H9 (cell line): ENCODE data around the gene RAB26. TPM values are rescaled to one million over a fixed set of nuclear protein-coding genes. Genes with fewer than 3 reads are reported as not detected.

Experiments used
- DNase-seq: peaks from one replicate; pipeline ENCODE4 v3.0.0-alpha.2; 2017
- H2AFZ ChIP-seq: one replicate; pipeline ENCODE4 v1.6.1; 2013; ENCODE audit warnings: mild to moderate bottlenecking, low read length, control low read depth, moderate library complexity
- H2AK5ac ChIP-seq: 2 replicates; pipeline ENCODE4 v1.6.1; 2013; ENCODE audit warnings: low read length, control low read depth, mixed read lengths; ENCODE audit not compliant: insufficient read length
- H2BK120ac ChIP-seq: one replicate; pipeline ENCODE4 v1.6.1; 2013; ENCODE audit warnings: low read depth, mild to moderate bottlenecking, low read length, control low read depth, inconsistent platforms; ENCODE audit not compliant: poor library complexity, severe bottlenecking
- H2BK12ac ChIP-seq: 2 replicates; pipeline ENCODE4 v1.6.1; 2013; ENCODE audit warnings: low read length, control low read depth, mixed read lengths, low read depth; ENCODE audit not compliant: insufficient read length
- H2BK15ac ChIP-seq: 2 replicates; pipeline ENCODE4 v1.6.1; 2013; ENCODE audit warnings: low read depth, low read length, control low read depth
- H2BK20ac ChIP-seq: one replicate; pipeline ENCODE4 v1.6.1; 2013; ENCODE audit warnings: low read depth, mild to moderate bottlenecking, low read length, control low read depth, inconsistent platforms; ENCODE audit not compliant: poor library complexity, severe bottlenecking
- H2BK5ac ChIP-seq: 2 replicates; pipeline ENCODE4 v1.6.1; 2013; ENCODE audit warnings: low read length, control low read depth, mixed read lengths; ENCODE audit not compliant: insufficient read length
- H3K14ac ChIP-seq: 2 replicates; pipeline ENCODE4 v1.6.1; 2013; ENCODE audit warnings: low read length, control low read depth; ENCODE audit not compliant: insufficient read depth
- H3K18ac ChIP-seq: 2 replicates; pipeline ENCODE4 v1.6.1; 2013; ENCODE audit warnings: low read depth, mild to moderate bottlenecking, mixed read lengths, low read length, control low read depth; ENCODE audit not compliant: insufficient read length
- H3K23ac ChIP-seq: 2 replicates; pipeline ENCODE4 v1.6.1; 2013; ENCODE audit warnings: low read length, control low read depth, mixed read lengths, low read depth; ENCODE audit not compliant: insufficient read length
- H3K23me2 ChIP-seq: 2 replicates; pipeline ENCODE4 v1.6.1; 2013; ENCODE audit warnings: low read depth, mild to moderate bottlenecking, mixed read lengths, low read length, control low read depth; ENCODE audit not compliant: insufficient read length, poor library complexity, severe bottlenecking
- H3K27ac ChIP-seq: 2 replicates; pipeline ENCODE4 v1.5.1; 2013; ENCODE audit warnings: low read length, control low read depth, mixed read lengths, low read depth; ENCODE audit not compliant: insufficient read length
- H3K27me3 ChIP-seq: 2 replicates; pipeline ENCODE4 v1.6.1; 2013; ENCODE audit warnings: low read length, control low read depth, inconsistent platforms; ENCODE audit not compliant: insufficient read depth
- H3K4ac ChIP-seq: 2 replicates; pipeline ENCODE4 v1.6.1; 2013; ENCODE audit warnings: low read depth, mild to moderate bottlenecking, control low read depth, inconsistent platforms, low read length, moderate library complexity
- H3K4me1 ChIP-seq: 2 replicates; pipeline ENCODE4 v1.6.1; 2013; ENCODE audit warnings: low read length, control low read depth, inconsistent platforms; ENCODE audit not compliant: insufficient read depth
- H3K4me2 ChIP-seq: 2 replicates; pipeline ENCODE4 v1.6.1; 2013; ENCODE audit warnings: low read length, control low read depth, mixed read lengths; ENCODE audit not compliant: insufficient read length, insufficient read depth
- H3K56ac ChIP-seq: 2 replicates; pipeline ENCODE4 v1.6.1; 2013; ENCODE audit warnings: low read depth, mild to moderate bottlenecking, mixed read lengths, low read length, control low read depth; ENCODE audit not compliant: insufficient read length
- H3K79me1 ChIP-seq: 2 replicates; pipeline ENCODE4 v1.6.1; 2013; ENCODE audit warnings: low read depth, mild to moderate bottlenecking, moderate library complexity, low read length, control low read depth, inconsistent platforms; ENCODE audit not compliant: insufficient read depth, poor library complexity, severe bottlenecking
- H3K79me2 ChIP-seq: 2 replicates; pipeline ENCODE4 v1.6.1; 2013; ENCODE audit warnings: low read length, control low read depth, inconsistent platforms; ENCODE audit not compliant: insufficient read depth
- H3K9ac ChIP-seq: 2 replicates; pipeline ENCODE4 v1.6.1; 2013; ENCODE audit warnings: low read length, control low read depth, mixed read lengths; ENCODE audit not compliant: insufficient read length; ENCODE audit errors: extremely low read depth
- H3K9me3 ChIP-seq: one replicate; pipeline ENCODE4 v1.6.1; 2013; ENCODE audit warnings: low read depth, low read length, inconsistent platforms; ENCODE audit not compliant: control insufficient read depth
- H3T11ph ChIP-seq: one replicate; pipeline ENCODE4 v1.6.1; 2013; ENCODE audit warnings: mild to moderate bottlenecking, low read length, control low read depth, inconsistent platforms
- H4K20me1 ChIP-seq: one replicate; pipeline ENCODE4 v1.6.1; 2013; ENCODE audit not compliant: control insufficient read depth, insufficient read length, insufficient read depth
- H4K5ac ChIP-seq: 2 replicates; pipeline ENCODE4 v1.6.1; 2013; ENCODE audit warnings: low read depth, mild to moderate bottlenecking, mixed read lengths, low read length, control low read depth; ENCODE audit not compliant: insufficient read length
- H4K8ac ChIP-seq: replicated peaks from 2 replicates; pipeline ENCODE4 v1.6.1; 2013; ENCODE audit warnings: low read length, control low read depth, mixed read lengths, low read depth; ENCODE audit not compliant: insufficient read length
- H4K91ac ChIP-seq: 2 replicates; pipeline ENCODE4 v1.6.1; 2013; ENCODE audit warnings: low read depth, mild to moderate bottlenecking, moderate library complexity, mixed read lengths, low read length, control low read depth; ENCODE audit not compliant: insufficient read length
- H3K27ac Mint-ChIP-seq, 3 experiments: 2 replicates in 2 of 3; 3 replicates in 1 of 3; pipeline ENCODE4 v1.8.0; 2020 to 2021; ENCODE audit warnings: mixed read lengths in 3 of 3, mild to moderate bottlenecking in 1 of 3, moderate library complexity in 1 of 3
- H3K27me3 Mint-ChIP-seq: 2 replicates; pipeline ENCODE4 v1.8.0; 2021; ENCODE audit warnings: low read depth, mild to moderate bottlenecking, moderate library complexity, mixed read lengths
- H3K36me3 Mint-ChIP-seq, 3 experiments: 2 replicates in 2 of 3; 3 replicates in 1 of 3; pipeline ENCODE4 v1.8.0; 2020 to 2021; ENCODE audit warnings: low read depth in 3 of 3, mixed read lengths in 3 of 3; ENCODE audit not compliant: insufficient read depth in 1 of 3
- H3K4me1 Mint-ChIP-seq, 2 experiments: 2 replicates each; pipeline ENCODE4 v1.8.0; 2020; ENCODE audit warnings: mixed read lengths in 2 of 2
- H3K4me3 Mint-ChIP-seq, 2 experiments: 2 replicates in 1 of 2; 3 replicates in 1 of 2; pipeline ENCODE4 v1.8.0; 2020 to 2021; ENCODE audit warnings: mild to moderate bottlenecking in 2 of 2, mixed read lengths in 2 of 2, moderate library complexity in 1 of 2
- H3K9me3 Mint-ChIP-seq, 2 experiments: 2 replicates in 1 of 2; 3 replicates in 1 of 2; pipeline ENCODE4 v1.8.0; 2020; ENCODE audit warnings: mild to moderate bottlenecking in 2 of 2, mixed read lengths in 2 of 2, moderate library complexity in 1 of 2
- CTCF ChIP-seq: fragments of 200-600 bp; sonication (generic); conservative IDR thresholded peaks from 3 replicates; pipeline ENCODE4 v1.8.0; 2021; ENCODE audit warnings: antibody characterized with exemption, mild to moderate bottlenecking
- WGBS: extraction: QIAGEN DNeasy Blood & Tissue Kit; methylation state at CpG from one replicate; pipeline ENCODE4 v1.1.7; 2013; ENCODE audit warnings: missing lambda C conversion rate, low lambda C conversion rate, mixed read lengths; ENCODE audit not compliant: insufficient read length; ENCODE audit errors: extremely low coverage; 5-methylcytosine and 5-hydroxymethylcytosine counted together
- total RNA-seq: library from RNA; stranded (reverse); gene quantifications from 2 replicates; pipeline ENCODE4 v1.2.1, GENCODE V29; 2021

RAB26 gene
- total RNA-seq, 1 experiment from 2014 or later: 2.4 TPM

- Histone ChIP-seq H2BK120ac (no peak overlapping the region), H4K91ac (no peak overlapping the region), H3K79me2 (peaks cover 8% of the 10 kb centered on the region; the same call in 1 of the 2 replicates), H4K8ac (no peak overlapping the region), H3K9me3 (no peaks in the 10 kb centered on the region), H2BK15ac (no peak overlapping the region; the same call in 1 of the 2 replicates), H2AK5ac (no peak overlapping the region), H3K27me3 (no peaks in the 10 kb centered on the region), H3K23ac (no peak overlapping the region), H3K27ac (no peak overlapping the region), H2AFZ (no peak overlapping the region), H2BK20ac (no peak overlapping the region), H3K18ac (no peak overlapping the region), H3K56ac (no peak overlapping the region), H3T11ph (no peak overlapping the region), H3K4ac (no peak overlapping the region), H4K20me1 (peaks cover 2% of the 10 kb centered on the region), H3K4me1 (no peaks in the 10 kb centered on the region), H3K9ac (no peak overlapping the region), H3K79me1 (no peaks in the 10 kb centered on the region), H3K14ac (no peak overlapping the region), H4K5ac (no peak overlapping the region), H3K4me2 (no peak overlapping the region), H2BK5ac (no peak overlapping the region), H2BK12ac (no peak overlapping the region), H3K23me2 (no peaks in the 10 kb centered on the region)
- Mint-ChIP-seq H3K27me3 (no peaks in the 10 kb centered on the region), H3K27ac (peak overlapping the region in 2 of 3 experiments; percentile 49 to 52; a peak in 2 of 7 replicates), H3K4me3 (no peak overlapping the region), H3K36me3 (peaks cover 9 to 31% (median 31%) of the 10 kb centered on the region in 3 experiments), H3K4me1 (no peaks in the 10 kb centered on the region), H3K9me3 (no peaks in the 10 kb centered on the region)
- no peak for TF ChIP-seq CTCF
- DNase-seq: no peak
- no CpG with 5 or more reads among the region's 17 CpGs for WGBS
These were observed 18.0 kb downstream of the RAB26 start for GRCh38 chr16:2166263-2167067.
